Small intestine (tissue), 7 donors: Measurements from ENCODE around the gene UNC119. TPM values are rescaled to one million over a fixed set of nuclear protein-coding genes. Genes with fewer than 3 reads are reported as not detected.
A peak's percentile ranks its signal among the peaks of the same experiment; 100 is the strongest.

Experiments
- DNase-seq, 2 donors: peaks; one replicate each; pipeline versions ENCODE4 v3.0.0 to v3.0.0-alpha.2; 2013
- FAIRE-seq: peaks from 2 replicates; lab custom pipeline; 2012; peaks lifted over from hg19 to GRCh38; lab: Jason Lieb, UNC
- H3K27ac ChIP-seq, 3 donors: one replicate each; pipeline ENCODE4 v1.5.1; 2013; ENCODE audit warnings: low read length in 2 of 3, mild to moderate bottlenecking in 2 of 3, control low read depth in 1 of 3, inconsistent platforms in 1 of 3, low read depth in 1 of 3, moderate library complexity in 1 of 3
- H3K27me3 ChIP-seq, 3 donors: one replicate each; pipeline ENCODE4 v1.6.1; 2013; ENCODE audit warnings: low read length in 3 of 3, inconsistent platforms in 1 of 3; ENCODE audit not compliant: control insufficient read depth in 3 of 3, insufficient read depth in 3 of 3
- H3K36me3 ChIP-seq, 3 donors: one replicate each; pipeline ENCODE4 v1.6.1; 2013; ENCODE audit warnings: low read length in 3 of 3, inconsistent platforms in 1 of 3, low read depth in 1 of 3, mild to moderate bottlenecking in 1 of 3, moderate library complexity in 1 of 3; ENCODE audit not compliant: control insufficient read depth in 3 of 3, insufficient read depth in 2 of 3
- H3K4me1 ChIP-seq, 3 donors: one replicate each; pipeline ENCODE4 v1.6.1; 2013; ENCODE audit warnings: low read length in 2 of 3, inconsistent platforms in 1 of 3, low read depth in 1 of 3, mild to moderate bottlenecking in 1 of 3, moderate library complexity in 1 of 3; ENCODE audit not compliant: control insufficient read depth in 3 of 3, insufficient read depth in 2 of 3
- H3K4me3 ChIP-seq, 3 donors: one replicate each; pipeline ENCODE4 v1.5.1; 2013; ENCODE audit warnings: low read length in 3 of 3, control low read depth in 1 of 3, inconsistent platforms in 1 of 3, low read depth in 1 of 3, mild to moderate bottlenecking in 1 of 3, moderate library complexity in 1 of 3
- H3K9me3 ChIP-seq, 2 donors: one replicate each; pipeline ENCODE4 v1.6.1; 2013; ENCODE audit warnings: low read depth in 1 of 2, low read length in 1 of 2; ENCODE audit not compliant: control insufficient read depth in 2 of 2, insufficient read depth in 1 of 2
- WGBS, 3 donors: extraction: QIAGEN DNeasy Blood & Tissue Kit; methylation state at CpG; one replicate each; pipeline ENCODE4 v1.1.7; 2013; 5-methylcytosine and 5-hydroxymethylcytosine counted together
- polyA plus RNA-seq, 4 donors: library from polyadenylated mRNA; stranded (reverse) in 3 of 4; unstranded in 1 of 4; fragments of 200-250 nt in 3 of 4; fragments of 120-200 nt in 1 of 4; gene quantifications; one replicate each; pipeline versions ENCODE4 v1.2.1 to v1.2.3, GENCODE V29; 2013
- donor health status: healthy with polysubstance abuse.
- donor health status: control.
- donor health status: control.
- donor health status: Bipolar disorder and iron deficiency.
- donor health status: healthy.

Gene UNC119
- polyA plus RNA-seq, 4 donors, result 14.6 to 57.0 (median 29.9) TPM

GRCh38 chr17:28533091-28533807 is 19.2 kb downstream of the UNC119 start:
- Histone ChIP-seq H3K4me3 (no peak overlapping the region), H3K4me1 (peaks cover 0 to 4% (median 0%) of the 10 kb centered on the region in 3 donors), H3K27ac (no peak overlapping the region), H3K36me3 (no peaks in the 10 kb centered on the region), H3K27me3 (peaks cover 0 to 2% (median 0%) of the 10 kb centered on the region in 3 donors), H3K9me3 (no peaks in the 10 kb centered on the region)
- WGBS, 3 donors, result 36 to 62% (median 56%) methylated on average over 14 to 16 of the region's 16 CpGs
- FAIRE-seq (no peak), DNase-seq (no peak)

GRCh38 chr17:28532050-28532960 is 20.1 kb downstream of the UNC119 start:
- Histone ChIP-seq H3K4me1 (peaks cover 0 to 4% (median 2%) of the 10 kb centered on the region in 3 donors), H3K36me3 (no peaks in the 10 kb centered on the region), H3K4me3 (no peak overlapping the region), H3K9me3 (no peaks in the 10 kb centered on the region), H3K27me3 (peaks cover 0 to 2% (median 0%) of the 10 kb centered on the region in 3 donors), H3K27ac (no peak overlapping the region)
- no peak for FAIRE-seq
- no peak for DNase-seq
- whole genome bisulfite sequencing, 3 donors, result 64 to 82% (median 71%) methylated on average over 7 of the region's 7 CpGs

GRCh38 chr17:28530926-28531325 is 21.5 kb downstream of the UNC119 start:
- no peaks in the 10 kb centered on the region for H3K9me3 ChIP-seq
- FAIRE-seq (no peak), DNase-seq (no peak)
- no peak overlapping the region for H3K27ac ChIP-seq
- H3K27me3 ChIP-seq, result peaks cover 0 to 2% (median 0%) of the 10 kb centered on the region in 3 donors
- no peak overlapping the region for H3K4me3 ChIP-seq
- WGBS, 3 donors, result 79 to 83% (median 80%) methylated on average over 7 of the region's 7 CpGs
- H3K36me3 ChIP-seq, result no peaks in the 10 kb centered on the region
- H3K4me1 ChIP-seq, result peaks cover 0 to 9% (median 4%) of the 10 kb centered on the region in 3 donors

GRCh38 chr17:28530250-28530649 is 22.2 kb downstream of the UNC119 start:
- DNase-seq (no peak), FAIRE-seq (no peak)
- H3K4me1 ChIP-seq, result peaks cover 0 to 16% (median 4%) of the 10 kb centered on the region in 3 donors
- peaks cover 0 to 2% (median 0%) of the 10 kb centered on the region in 3 donors for H3K27me3 ChIP-seq
- H3K4me3 ChIP-seq, result no peak overlapping the region
- H3K36me3 ChIP-seq, result no peaks in the 10 kb centered on the region
- H3K9me3 ChIP-seq, result no peaks in the 10 kb centered on the region
- H3K27ac ChIP-seq, result no peak overlapping the region
- 88 to 92% (median 88%) methylated on average over 4 of the region's 4 CpGs for WGBS, 3 donors

GRCh38 chr17:28529013-28529400 is 23.4 kb downstream of the UNC119 start:
- H3K27ac ChIP-seq, result no peak overlapping the region
- no peaks in the 10 kb centered on the region for H3K36me3 ChIP-seq
- WGBS, 3 donors, result 83 to 87% (median 84%) methylated on average over 3 of the region's 3 CpGs
- no peak overlapping the region for H3K4me3 ChIP-seq
- peaks cover 0 to 2% (median 0%) of the 10 kb centered on the region in 3 donors for H3K27me3 ChIP-seq
- peaks cover 0 to 25% (median 4%) of the 10 kb centered on the region in 3 donors for H3K4me1 ChIP-seq
- no peaks in the 10 kb centered on the region for H3K9me3 ChIP-seq
- FAIRE-seq (no peak), DNase-seq (no peak)

- DNase-seq, result peak; percentile 26 to 37
- no peak for FAIRE-seq
- peaks cover 0 to 25% (median 4%) of the 10 kb centered on the region in 3 donors for H3K4me1 ChIP-seq
- H3K4me3 ChIP-seq, result no peak overlapping the region
- peaks cover 0 to 2% (median 0%) of the 10 kb centered on the region in 3 donors for H3K27me3 ChIP-seq
- no peak overlapping the region for H3K27ac ChIP-seq
- WGBS, 3 donors, result 45 to 62% (median 56%) methylated on average over 9 of the region's 9 CpGs
- no peaks in the 10 kb centered on the region for H3K36me3 ChIP-seq
- H3K9me3 ChIP-seq, result no peaks in the 10 kb centered on the region
Measured at GRCh38 chr17:28528327-28529012, 24.0 kb downstream of the UNC119 start.

- H3K27ac ChIP-seq, result no peak overlapping the region
- FAIRE-seq, result no peak
Measured at GRCh38 chr17:28527859-28528258, 24.6 kb downstream of the UNC119 start.

More at GRCh38 chr17:28527859-28528258, 24.6 kb downstream of the UNC119 start:
- DNase-seq, result no peak
- Histone ChIP-seq H3K4me3 (no peak overlapping the region), H3K9me3 (no peaks in the 10 kb centered on the region), H3K36me3 (no peaks in the 10 kb centered on the region), H3K4me1 (peaks cover 0 to 25% (median 1%) of the 10 kb centered on the region in 3 donors), H3K27me3 (peaks cover 0 to 2% (median 0%) of the 10 kb centered on the region in 3 donors)
- 37 to 65% (median 38%) methylated on average over 2 of the region's 2 CpGs for WGBS, 3 donors
